DND-41 (cell line): ENCODE data around the gene PCDH8.
"Not testable (repeated sequence)": the region's sequence is repeated elsewhere in the genome, so short reads cannot be mapped to it uniquely, and the experiment has no call there.

Experiments used
- ATAC-seq: fragments of 200-7000 bp; cut with Tn5 transposase; 3 replicates; pipeline ENCODE4 v1.9.1; 2021; ENCODE audit warnings: low read depth; ENCODE audit not compliant: insufficient read depth
- DNase-seq: peaks from one replicate; pipeline ENCODE4 v3.0.0-alpha.2; 2020
- H2AFZ ChIP-seq: 2 replicates; pipeline ENCODE4 v1.6.0; 2012; ENCODE audit warnings: low read depth, low read length
- H3K27ac ChIP-seq: 2 replicates; pipeline ENCODE4 v1.5.1; 2012; ENCODE audit warnings: low read length, inconsistent platforms
- H3K27me3 ChIP-seq: fragments of 200-600 bp; sonication (generic); 2 replicates; pipeline ENCODE4 v1.6.0; 2012; ENCODE audit warnings: low read length, mild to moderate bottlenecking, inconsistent platforms; ENCODE audit not compliant: insufficient read depth, poor library complexity
- H3K36me3 ChIP-seq: 2 replicates; pipeline ENCODE4 v1.5.1; 2012; ENCODE audit warnings: low read length, inconsistent platforms; ENCODE audit not compliant: insufficient read depth
- H3K4me1 ChIP-seq: 2 replicates; pipeline ENCODE4 v1.5.1; 2012; ENCODE audit warnings: mild to moderate bottlenecking, low read length; ENCODE audit not compliant: insufficient read depth
- H3K4me2 ChIP-seq: 2 replicates; pipeline ENCODE4 v1.6.0; 2012; ENCODE audit warnings: mild to moderate bottlenecking, moderate library complexity, low read length, inconsistent platforms; ENCODE audit not compliant: insufficient read depth
- H3K4me3 ChIP-seq, 2 experiments: fragments of 200-600 bp in 1 of 2; shearing (Covaris generic) in 1 of 2; 2 replicates each; pipeline ENCODE4 v1.5.1; 2012 to 2016; ENCODE audit warnings: inconsistent platforms in 2 of 2, low read length in 2 of 2, mild to moderate bottlenecking in 2 of 2, low read depth in 1 of 2, moderate library complexity in 1 of 2
- H3K79me2 ChIP-seq: 2 replicates; pipeline ENCODE4 v1.6.0; 2012; ENCODE audit warnings: low read length, inconsistent platforms; ENCODE audit not compliant: insufficient read depth
- H3K9ac ChIP-seq: 2 replicates; pipeline ENCODE4 v1.6.0; 2012; ENCODE audit warnings: low read depth, mild to moderate bottlenecking, inconsistent platforms, low read length, moderate library complexity
- H3K9me3 ChIP-seq: 2 replicates; pipeline ENCODE4 v1.5.1; 2012; ENCODE audit warnings: low read length, moderate library complexity, mild to moderate bottlenecking, inconsistent platforms; ENCODE audit not compliant: insufficient read depth, severe bottlenecking
- H4K20me1 ChIP-seq: 2 replicates; pipeline ENCODE4 v1.6.0; 2012; ENCODE audit warnings: low read length; ENCODE audit not compliant: insufficient read depth
- CTCF ChIP-seq: IDR thresholded peaks from 2 replicates; pipeline ENCODE4 v1.5.1; 2012; ENCODE audit warnings: borderline replicate concordance, low read length, moderate library complexity, mild to moderate bottlenecking; ENCODE audit not compliant: poor library complexity, severe bottlenecking; ENCODE audit errors: extremely low read depth
- EZH2 ChIP-seq: IDR thresholded peaks from 3 replicates; pipeline ENCODE4 v1.6.1; 2012; ENCODE audit warnings: borderline replicate concordance, low read depth, mild to moderate bottlenecking, moderate library complexity, low read length, inconsistent platforms; ENCODE audit not compliant: severe bottlenecking

PCDH8 gene

GRCh38 chr13:52827839-52828238 lies 20.6 kb downstream of the PCDH8 start:
- no peaks in the 10 kb centered on the region for H3K9me3 ChIP-seq
- DNase-seq (no peak), ATAC-seq (no peak)
- peaks cover 10% of the 10 kb centered on the region for H3K4me1 ChIP-seq
- no peaks in the 10 kb centered on the region for H4K20me1 ChIP-seq
- no peak overlapping the region for H3K4me2 ChIP-seq
- H2AFZ ChIP-seq = no peak overlapping the region
- no peak overlapping the region for H3K4me3 ChIP-seq
- no peak overlapping the region for H3K27ac ChIP-seq
- no peak overlapping the region for H3K9ac ChIP-seq
- TF ChIP-seq CTCF = no peak
- TF ChIP-seq EZH2 = no peak
- H3K36me3 ChIP-seq = no peaks in the 10 kb centered on the region
- no peaks in the 10 kb centered on the region for H3K79me2 ChIP-seq
- no peaks in the 10 kb centered on the region for H3K27me3 ChIP-seq

GRCh38 chr13:52817886-52818285 lies 30.6 kb downstream of the PCDH8 start:
- H3K4me1 ChIP-seq, H3K36me3 ChIP-seq, H3K27me3 ChIP-seq, H4K20me1 ChIP-seq, DNase-seq, H3K4me2 ChIP-seq, H3K9me3 ChIP-seq, H3K9ac ChIP-seq, H2AFZ ChIP-seq, H3K79me2 ChIP-seq, H3K27ac ChIP-seq, ATAC-seq, H3K4me3 ChIP-seq: not testable (repeated sequence)

- Histone ChIP-seq H3K4me3 (no peak overlapping the region), H3K4me2 (no peak overlapping the region), H3K79me2 (no peaks in the 10 kb centered on the region), H3K27ac (no peak overlapping the region), H3K9ac (no peak overlapping the region), H3K9me3 (no peaks in the 10 kb centered on the region), H3K27me3 (no peaks in the 10 kb centered on the region), H3K36me3 (no peaks in the 10 kb centered on the region), H2AFZ (no peak overlapping the region), H3K4me1 (peaks cover 7% of the 10 kb centered on the region), H4K20me1 (no peaks in the 10 kb centered on the region)
- no peak for DNase-seq
- no peak for TF ChIP-seq EZH2
- no peak for TF ChIP-seq CTCF
- no peak for ATAC-seq
Observed at GRCh38 chr13:52815330-52815729, 33.1 kb downstream of the PCDH8 start.

- peaks cover 21% of the 10 kb centered on the region for H3K4me1 ChIP-seq
- no peak overlapping the region for H2AFZ ChIP-seq
- no peaks in the 10 kb centered on the region for H3K79me2 ChIP-seq
- no peak for TF ChIP-seq EZH2
- TF ChIP-seq CTCF = no peak
- no peak overlapping the region for H3K4me3 ChIP-seq
- no peak overlapping the region for H3K4me2 ChIP-seq
- no peaks in the 10 kb centered on the region for H3K36me3 ChIP-seq
- no peak for ATAC-seq
- H4K20me1 ChIP-seq = no peaks in the 10 kb centered on the region
- no peak overlapping the region for H3K27ac ChIP-seq
- H3K9ac ChIP-seq = no peak overlapping the region
- no peak for DNase-seq
- H3K27me3 ChIP-seq = no peaks in the 10 kb centered on the region
- no peaks in the 10 kb centered on the region for H3K9me3 ChIP-seq
Observed at GRCh38 chr13:52812941-52813340, 35.5 kb downstream of the PCDH8 start.
